GM12874 (cell line): ENCODE measurements around the gene CXorf66.

ENCODE experiments used
- TF ChIP-seq, protein P1 (sequence below): IDR thresholded peaks from 2 replicates; pipeline ENCODE4 v1.5.1; 2011; ENCODE audit warnings: low read depth, mild to moderate bottlenecking, control low read depth, low read length, moderate library complexity; ENCODE audit not compliant: insufficient read depth

CXorf66 gene, protein sequence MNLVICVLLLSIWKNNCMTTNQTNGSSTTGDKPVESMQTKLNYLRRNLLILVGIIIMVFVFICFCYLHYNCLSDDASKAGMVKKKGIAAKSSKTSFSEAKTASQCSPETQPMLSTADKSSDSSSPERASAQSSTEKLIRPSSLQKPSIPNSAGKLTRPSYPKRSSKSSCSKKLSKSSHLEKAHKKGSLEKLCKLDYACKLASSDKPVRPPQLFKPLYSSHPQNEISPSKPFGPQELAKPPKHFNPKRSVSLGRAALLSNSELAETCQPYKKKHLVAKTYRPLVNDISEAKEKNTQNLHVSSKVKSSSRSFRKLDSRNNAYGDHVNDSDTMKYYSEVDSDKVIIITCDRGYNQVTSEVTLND

DNA sequence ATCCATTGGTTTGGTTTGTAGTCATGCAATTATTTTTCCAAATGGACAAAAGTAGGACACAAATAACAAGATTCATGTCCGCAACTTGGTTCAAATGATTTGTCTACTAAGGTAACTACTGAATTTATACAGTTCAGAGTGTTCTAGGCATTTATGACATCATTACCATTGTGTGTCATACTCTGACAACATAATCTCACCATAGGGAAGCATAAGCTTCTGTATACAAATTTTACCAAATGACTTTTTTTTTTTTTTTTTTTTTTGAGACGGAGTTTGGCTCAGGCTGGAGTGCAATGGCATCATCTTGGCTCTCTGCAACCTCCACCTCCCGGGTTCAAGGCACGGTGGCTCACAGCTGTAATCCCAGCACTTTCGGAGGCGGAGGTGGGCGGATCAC, at the start of gene CXorf66:
CXorf66 (minus strand) TSS at position 101 of the 400 bp plus-strand sequence; CDS start at position 76, 25 bp downstream.
- TF ChIP-seq, protein P1, sequence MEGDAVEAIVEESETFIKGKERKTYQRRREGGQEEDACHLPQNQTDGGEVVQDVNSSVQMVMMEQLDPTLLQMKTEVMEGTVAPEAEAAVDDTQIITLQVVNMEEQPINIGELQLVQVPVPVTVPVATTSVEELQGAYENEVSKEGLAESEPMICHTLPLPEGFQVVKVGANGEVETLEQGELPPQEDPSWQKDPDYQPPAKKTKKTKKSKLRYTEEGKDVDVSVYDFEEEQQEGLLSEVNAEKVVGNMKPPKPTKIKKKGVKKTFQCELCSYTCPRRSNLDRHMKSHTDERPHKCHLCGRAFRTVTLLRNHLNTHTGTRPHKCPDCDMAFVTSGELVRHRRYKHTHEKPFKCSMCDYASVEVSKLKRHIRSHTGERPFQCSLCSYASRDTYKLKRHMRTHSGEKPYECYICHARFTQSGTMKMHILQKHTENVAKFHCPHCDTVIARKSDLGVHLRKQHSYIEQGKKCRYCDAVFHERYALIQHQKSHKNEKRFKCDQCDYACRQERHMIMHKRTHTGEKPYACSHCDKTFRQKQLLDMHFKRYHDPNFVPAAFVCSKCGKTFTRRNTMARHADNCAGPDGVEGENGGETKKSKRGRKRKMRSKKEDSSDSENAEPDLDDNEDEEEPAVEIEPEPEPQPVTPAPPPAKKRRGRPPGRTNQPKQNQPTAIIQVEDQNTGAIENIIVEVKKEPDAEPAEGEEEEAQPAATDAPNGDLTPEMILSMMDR = no peak

DNA sequence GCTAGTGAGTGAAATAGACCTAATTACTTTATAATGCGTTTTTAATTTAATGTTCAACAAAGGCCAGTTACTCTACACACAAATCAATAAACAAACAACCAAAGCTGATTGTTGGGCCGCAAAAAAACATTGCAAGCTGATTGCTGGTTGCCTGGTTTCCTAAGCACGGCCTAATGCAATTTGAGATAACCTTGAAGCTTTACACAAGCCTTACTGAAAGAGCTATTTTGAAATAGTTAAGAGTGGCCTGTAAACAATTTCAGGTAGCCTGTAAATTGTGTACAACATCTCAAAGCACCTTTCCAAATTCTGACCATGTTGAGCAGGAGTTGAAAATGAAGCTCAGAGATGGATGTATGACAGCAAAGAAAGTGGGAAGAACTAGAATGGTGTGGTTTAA, 17.5 kb upstream of the CXorf66 start:
- TF ChIP-seq, protein P1 = no peak

DNA sequence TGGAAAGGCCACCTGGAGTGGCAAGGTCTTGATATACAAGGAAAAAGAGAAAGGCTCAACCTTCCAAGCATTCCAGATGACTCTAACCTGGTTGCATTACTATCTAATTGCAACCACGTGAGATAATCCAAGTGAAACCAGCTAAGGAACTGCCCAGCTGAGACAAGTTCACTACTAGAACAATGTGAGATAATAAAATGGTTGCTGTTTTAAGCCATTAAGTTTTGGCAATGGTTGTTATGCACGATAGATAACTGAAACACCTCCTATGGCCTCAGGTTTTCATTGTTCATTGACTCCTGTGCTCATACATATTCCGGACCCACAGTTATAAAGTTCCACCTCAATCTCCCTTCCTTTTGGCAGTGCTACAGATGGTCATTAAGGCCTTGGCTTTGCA, 9.2 kb upstream of the CXorf66 start:
- TF ChIP-seq, protein P1 = no peak

DNA sequence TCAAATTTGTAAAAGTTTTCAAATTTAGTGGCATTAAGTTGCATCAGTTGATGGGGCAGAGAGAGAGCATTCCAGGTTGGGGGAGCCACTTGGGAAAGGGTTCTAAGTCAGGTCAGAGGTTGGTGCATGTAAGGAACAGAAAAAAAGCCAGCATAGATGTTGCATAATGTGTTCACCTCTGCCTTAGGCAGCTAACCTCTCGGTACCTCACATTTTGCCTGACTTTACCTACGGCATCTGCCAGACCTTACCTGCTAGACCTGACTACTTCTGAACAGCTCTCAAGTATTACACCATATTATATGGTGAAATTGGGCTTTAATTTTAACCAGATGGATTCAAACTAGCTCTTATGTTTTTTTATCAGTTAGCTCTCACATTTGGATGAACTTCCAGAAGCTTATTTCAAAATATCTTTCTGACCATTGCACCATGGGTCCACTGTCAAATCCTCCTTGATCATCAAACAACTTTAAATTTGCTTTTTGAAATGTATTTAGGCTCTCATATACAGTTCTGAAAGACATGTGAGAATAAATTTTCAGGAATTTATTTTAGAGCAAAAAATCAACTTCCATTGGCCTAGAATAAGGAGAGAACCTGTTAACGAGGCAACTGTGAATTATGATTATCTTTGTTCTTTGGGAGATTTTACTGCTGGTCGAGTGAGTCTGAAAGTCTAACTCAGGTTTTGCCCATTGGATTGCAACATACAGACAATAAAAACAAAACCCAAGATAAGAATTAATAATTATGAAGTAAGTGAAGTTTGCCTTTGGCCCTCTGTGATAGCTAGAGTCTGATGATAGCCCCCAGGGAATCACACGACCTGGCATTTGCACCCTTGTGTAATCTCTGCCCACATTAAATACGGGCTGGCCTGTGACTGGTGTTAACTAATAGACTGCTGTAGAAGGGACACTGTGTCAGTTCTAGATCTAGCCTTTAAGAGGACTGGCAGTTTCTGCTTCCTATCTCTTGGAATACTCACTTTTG, 7.6 kb upstream of the CXorf66 start:
- TF ChIP-seq, protein P1 = no peak

DNA sequence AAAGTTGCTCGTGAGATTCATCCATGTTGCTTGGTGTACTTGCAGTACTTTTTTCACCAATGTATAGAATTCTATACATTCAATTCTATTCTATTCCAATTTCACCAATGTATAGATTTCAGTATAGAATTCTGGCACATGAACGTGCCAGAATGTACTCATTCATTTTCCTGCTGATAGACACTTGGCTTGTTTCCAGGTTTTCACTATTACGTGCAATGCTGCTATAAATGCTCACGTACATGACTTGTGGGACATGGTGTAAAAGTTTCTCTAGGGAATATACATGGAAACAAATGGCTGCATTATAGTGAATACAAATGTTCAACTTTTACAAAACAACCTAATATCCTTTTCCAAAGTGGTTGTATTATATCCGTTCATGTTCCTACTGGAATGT, 6.8 kb upstream of the CXorf66 start:
- TF ChIP-seq, protein P1 = no peak

DNA sequence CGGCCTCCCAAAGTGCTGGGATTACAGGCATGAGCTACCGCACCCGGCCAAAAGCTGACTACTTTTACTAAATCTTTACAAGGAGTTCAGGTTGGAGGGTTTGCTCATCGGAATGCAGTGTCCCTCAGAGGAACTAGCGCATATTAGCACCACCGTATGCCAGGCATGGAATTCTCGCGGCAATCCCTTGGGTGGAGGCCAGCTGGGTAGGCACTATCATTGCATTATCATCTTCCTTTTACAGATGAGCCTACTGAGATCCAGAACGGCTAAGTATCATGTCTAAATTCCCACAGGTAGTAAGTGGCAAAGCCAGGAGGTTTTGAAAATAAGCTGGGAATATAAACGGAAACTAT, 6.1 kb upstream of the CXorf66 start:
- TF ChIP-seq, protein P1 = no peak

DNA sequence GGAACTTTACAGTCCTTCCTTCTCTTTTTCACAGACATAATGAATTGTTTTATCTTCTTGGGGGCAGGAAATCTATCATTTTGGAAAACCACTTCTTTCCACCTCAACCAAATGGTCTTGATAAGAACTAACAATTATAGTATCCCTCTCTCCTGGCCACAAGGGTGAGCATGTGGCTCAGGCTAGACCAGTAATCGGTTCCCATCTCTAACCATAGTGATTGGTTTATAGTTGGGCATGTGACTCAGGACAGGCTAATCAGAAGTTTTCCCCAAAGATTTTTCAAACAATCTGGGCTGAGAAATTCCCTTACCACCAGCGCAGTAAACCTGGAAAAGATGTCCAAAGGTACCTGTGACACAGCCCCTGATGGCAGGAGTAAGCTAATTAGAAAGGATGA, 4.0 kb upstream of the CXorf66 start:
- TF ChIP-seq, protein P1 = no peak
